Mononuclear cell (primary cell): ENCODE measurements around the gene SBNO1. TPM values are rescaled to one million over a fixed set of nuclear protein-coding genes. Genes with fewer than 3 reads are reported as not detected.
A peak's percentile ranks its signal among the peaks of the same experiment; 100 is the strongest.
"Not testable (repeated sequence)": the region's sequence is repeated elsewhere in the genome, so short reads cannot be mapped to it uniquely, and the experiment has no call there.

Experiments used
- H3K27me3 ChIP-seq: 2 replicates; pipeline ENCODE4 v1.6.0; 2011; ENCODE audit warnings: low read length, control low read depth; ENCODE audit not compliant: insufficient read depth
- H3K4me1 ChIP-seq: 2 replicates; pipeline ENCODE4 v1.5.1; 2011; ENCODE audit warnings: mild to moderate bottlenecking, low read length, control low read depth; ENCODE audit not compliant: insufficient read depth
- H3K4me3 ChIP-seq: 2 replicates; pipeline ENCODE4 v1.5.1; 2011; ENCODE audit warnings: mild to moderate bottlenecking, low read length, moderate library complexity
- H3K9me3 ChIP-seq: 2 replicates; pipeline ENCODE4 v1.5.1; 2011; ENCODE audit warnings: low read depth, mild to moderate bottlenecking, control low read depth, low read length
- total RNA-seq: library from RNA; depleted of rRNA; stranded (reverse); fragments of >200 nt; gene quantifications from one replicate; pipeline ENCODE4 v1.2.3, GENCODE V29; 2012

Gene SBNO1
- total RNA-seq, 1 donor, result 43.6 TPM

DNA sequence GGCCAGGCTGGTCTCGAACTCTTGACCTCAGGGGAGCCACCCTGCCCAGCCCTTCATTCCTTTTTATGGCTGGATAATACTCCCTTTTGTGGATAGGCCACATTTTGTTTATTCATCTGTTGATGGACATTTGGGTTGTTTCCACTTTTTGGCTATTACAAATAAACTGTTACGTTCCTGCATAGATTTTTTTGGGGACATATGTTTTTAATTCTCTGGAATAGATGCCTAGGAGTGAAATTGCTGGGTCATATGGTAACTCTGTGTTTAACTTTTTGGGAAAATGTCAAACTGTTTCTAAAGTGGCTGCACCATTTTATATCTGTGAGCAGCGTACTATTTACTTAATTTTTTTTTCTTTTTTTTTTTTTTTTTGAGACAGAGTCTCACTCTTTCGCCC is 29.1 kb upstream of the SBNO1 start:
- Histone ChIP-seq H3K4me1 (peaks cover 34% of the 10 kb centered on the region), H3K27me3 (no peaks in the 10 kb centered on the region), H3K4me3 (no peak overlapping the region), H3K9me3 (no peaks in the 10 kb centered on the region)

GRCh38 chr12:123391546-123392343 is 27.1 kb upstream of the SBNO1 start:
- no peak overlapping the region for H3K4me3 ChIP-seq
- H3K27me3 ChIP-seq, result no peaks in the 10 kb centered on the region
- no peaks in the 10 kb centered on the region for H3K9me3 ChIP-seq
- H3K4me1 ChIP-seq, result peaks cover 45% of the 10 kb centered on the region

GRCh38 chr12:123390498-123391426 is 26.1 kb upstream of the SBNO1 start:
- H3K9me3 ChIP-seq, result no peaks in the 10 kb centered on the region
- H3K27me3 ChIP-seq, result no peaks in the 10 kb centered on the region
- H3K4me1 ChIP-seq, result peaks cover 45% of the 10 kb centered on the region
- no peak overlapping the region for H3K4me3 ChIP-seq

DNA sequence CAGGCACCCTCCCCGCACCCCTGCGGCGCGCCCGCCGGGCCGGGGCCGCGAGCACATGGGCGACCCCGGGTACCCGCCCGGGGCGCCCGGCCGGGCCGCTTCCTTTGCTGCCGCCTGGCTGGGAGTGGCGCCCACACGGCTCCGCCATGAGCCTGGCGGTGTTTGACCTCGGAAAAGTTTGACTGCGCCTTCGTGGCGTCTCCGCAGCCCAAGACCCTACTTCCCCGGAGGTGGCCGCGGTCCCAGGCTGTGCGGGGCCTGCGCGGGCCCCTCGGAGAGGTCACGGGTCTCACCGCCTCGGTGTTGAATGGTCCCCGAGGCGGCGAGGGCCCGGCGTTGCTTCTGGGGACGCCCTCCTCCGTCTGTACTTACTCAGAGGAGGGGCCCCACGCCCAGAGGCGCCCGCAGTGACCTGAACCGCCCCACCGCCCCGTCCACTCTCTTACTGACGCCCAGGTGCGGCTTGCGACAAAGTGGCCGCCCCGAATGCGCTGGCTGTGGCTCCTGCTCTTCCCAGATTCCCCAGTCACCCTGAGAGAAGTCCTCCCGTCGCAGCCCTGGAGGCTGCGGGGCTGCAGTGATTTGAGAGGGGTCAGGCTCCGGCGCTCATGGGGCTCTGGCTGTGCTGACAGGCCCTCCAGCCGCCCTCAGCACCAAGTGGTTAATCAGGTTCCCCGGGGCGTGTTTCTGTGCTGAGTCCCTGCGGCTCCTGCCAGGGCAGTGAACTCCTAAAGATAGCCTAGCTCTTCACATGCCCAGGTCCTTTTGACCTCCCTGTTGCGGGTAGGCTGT is 25.1 kb upstream of the SBNO1 start:
- no peaks in the 10 kb centered on the region for H3K27me3 ChIP-seq
- H3K4me1 ChIP-seq, result peaks cover 48% of the 10 kb centered on the region
- peak overlapping the region; percentile 54 for H3K4me3 ChIP-seq
- H3K9me3 ChIP-seq, result no peaks in the 10 kb centered on the region

DNA sequence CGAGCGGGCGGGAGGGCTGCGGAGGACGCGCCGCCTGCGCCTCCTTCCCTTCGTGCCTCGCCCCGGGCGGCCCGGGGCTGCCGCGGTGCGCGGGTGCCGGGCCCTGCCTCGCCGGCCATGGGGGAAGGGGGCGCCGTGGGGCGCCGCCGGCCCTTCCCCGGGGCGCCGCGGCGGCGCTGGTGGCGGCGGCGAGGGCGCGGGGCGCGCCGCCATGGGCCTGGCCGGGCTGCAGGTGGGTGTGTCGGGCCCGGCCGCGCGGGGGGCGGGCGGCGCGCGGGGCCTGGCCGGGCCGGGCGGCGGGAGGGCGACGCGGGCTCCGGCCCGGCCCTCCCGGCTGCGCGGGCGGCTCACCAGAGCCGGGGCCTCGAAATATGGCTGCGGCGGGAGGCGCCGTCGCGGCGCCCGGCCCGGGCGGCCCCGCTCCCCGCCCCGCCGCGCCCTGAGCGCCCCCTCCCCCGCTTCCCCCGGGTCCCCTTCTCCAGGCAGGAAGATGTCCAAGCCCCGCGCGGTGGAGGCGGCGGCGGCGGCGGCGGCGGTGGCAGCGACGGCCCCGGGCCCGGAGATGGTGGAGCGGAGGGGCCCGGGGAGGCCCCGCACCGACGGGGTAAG is 24.4 kb upstream of the SBNO1 start:
- Histone ChIP-seq H3K9me3 (no peaks in the 10 kb centered on the region), H3K4me3 (peak overlapping the region; percentile 54), H3K4me1 (peaks cover 53% of the 10 kb centered on the region), H3K27me3 (no peaks in the 10 kb centered on the region)

DNA sequence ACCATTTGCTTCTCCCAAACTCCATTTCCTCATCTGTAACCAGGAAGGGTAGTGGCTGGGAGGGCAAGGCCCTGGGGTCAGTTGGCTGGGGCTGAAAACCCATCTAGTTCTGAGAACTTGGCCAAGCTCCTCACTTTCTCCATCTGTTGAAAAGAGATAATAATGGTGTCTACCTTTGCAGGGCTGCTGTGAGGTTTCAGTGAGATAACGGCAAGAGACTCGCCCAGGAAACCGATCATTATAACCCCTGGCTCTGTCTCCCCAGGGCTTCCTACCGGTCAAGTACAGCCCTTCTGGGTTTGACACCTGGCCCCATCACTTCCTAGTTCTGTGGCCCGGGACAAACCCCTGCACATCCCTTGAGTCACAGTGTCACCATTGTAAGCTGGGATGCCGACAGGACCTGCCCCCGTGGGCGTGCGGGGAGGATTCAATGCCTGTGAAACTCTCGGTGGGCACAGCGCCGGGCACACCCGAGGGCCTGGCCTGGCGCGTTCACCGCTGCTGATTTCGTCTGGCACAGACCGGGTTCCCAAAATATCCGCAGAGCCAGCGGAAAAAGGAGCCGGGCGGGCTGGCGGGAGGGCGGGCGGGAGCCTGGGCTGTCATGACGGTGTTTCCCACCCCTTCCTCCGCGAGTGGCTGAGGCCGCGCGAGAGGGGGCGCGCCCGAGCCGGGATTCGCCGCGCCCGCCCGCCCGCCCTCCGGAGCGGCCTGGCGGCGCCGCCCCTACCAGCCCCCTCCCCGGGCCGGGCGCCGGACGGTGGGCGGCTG is 23.7 kb upstream of the SBNO1 start:
- Histone ChIP-seq H3K27me3 (no peaks in the 10 kb centered on the region), H3K9me3 (no peaks in the 10 kb centered on the region), H3K4me3 (peak overlapping the region; percentile 68), H3K4me1 (peaks cover 55% of the 10 kb centered on the region)

DNA sequence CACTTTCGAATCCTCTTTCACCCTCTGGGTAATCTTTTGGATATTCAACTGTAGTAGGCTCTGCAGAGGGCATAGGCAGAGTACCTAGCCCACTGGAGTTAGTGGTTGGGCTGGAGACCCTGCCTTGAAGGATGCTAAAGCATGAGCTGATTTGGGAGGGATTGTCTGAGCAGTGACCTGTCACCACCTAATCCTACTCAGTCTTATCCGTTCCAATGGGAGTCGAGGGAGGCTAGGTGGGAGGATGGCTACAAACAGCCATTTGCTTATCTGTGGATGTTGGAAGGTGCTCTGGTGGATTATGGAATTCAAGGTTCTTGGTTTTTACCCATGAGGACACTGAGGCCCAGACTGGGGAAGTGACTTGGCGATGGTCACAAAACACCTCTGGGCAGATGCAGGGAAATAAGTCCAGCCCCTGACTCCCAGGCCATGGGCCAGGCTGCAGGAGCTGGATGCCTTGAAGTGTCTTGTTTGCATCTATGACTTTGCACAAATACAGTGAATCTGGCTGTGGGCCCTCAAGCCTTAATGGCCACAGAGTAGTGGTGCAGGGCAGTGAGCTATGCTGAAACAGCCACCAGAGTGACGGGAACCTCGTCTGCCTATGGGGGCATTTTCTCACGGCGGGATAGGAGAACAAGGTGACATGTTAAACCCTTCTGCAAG is 23.0 kb upstream of the SBNO1 start:
- no peaks in the 10 kb centered on the region for H3K27me3 ChIP-seq
- peak overlapping the region; percentile 68 for H3K4me3 ChIP-seq
- H3K9me3 ChIP-seq, result no peaks in the 10 kb centered on the region
- peaks cover 55% of the 10 kb centered on the region for H3K4me1 ChIP-seq

- H3K27me3 ChIP-seq, H3K4me3 ChIP-seq, H3K9me3 ChIP-seq: not testable (repeated sequence)
- peaks cover 35% of the 10 kb centered on the region for H3K4me1 ChIP-seq
These were observed 20.9 kb upstream of the SBNO1 start for GRCh38 chr12:123385536-123385935.

GRCh38 chr12:123384994-123385376 is 20.3 kb upstream of the SBNO1 start:
- no peaks in the 10 kb centered on the region for H3K27me3 ChIP-seq
- H3K9me3 ChIP-seq, result no peaks in the 10 kb centered on the region
- H3K4me3 ChIP-seq, result no peak overlapping the region
- peaks cover 29% of the 10 kb centered on the region for H3K4me1 ChIP-seq

DNA sequence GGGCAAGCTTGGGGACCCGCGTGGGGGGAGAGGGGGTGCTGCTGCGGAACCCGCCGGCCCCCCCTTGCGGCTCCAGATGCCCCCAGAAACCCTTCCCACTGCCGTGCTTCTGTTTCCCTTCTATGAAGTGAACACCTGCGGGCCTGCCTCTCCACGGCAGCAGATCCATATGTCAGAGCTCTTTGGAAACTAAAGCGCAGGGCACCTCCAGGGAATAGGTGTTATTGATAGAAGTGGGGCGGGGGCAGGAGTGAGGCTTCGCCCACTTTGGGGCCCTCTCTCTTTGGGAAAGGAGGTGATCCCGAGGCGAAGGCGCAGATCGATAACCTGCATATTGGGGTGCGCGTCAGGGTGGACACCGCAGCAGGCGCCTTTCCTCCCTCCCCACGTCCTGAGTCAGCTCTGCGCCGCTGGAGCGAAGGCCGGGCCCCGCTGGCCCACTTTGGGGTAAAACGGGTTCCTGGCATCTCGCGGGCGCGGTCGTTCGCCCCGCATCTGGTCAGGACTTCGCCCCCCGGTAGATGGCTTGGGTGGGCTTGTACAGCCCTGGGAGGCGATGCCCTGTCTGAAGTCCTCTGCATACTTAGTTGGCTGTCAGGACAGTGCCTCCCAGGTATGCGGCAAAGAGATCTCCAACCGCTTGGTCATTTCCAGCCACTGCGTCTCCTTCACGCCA is 19.8 kb upstream of the SBNO1 start:
- Histone ChIP-seq H3K27me3 (no peaks in the 10 kb centered on the region), H3K4me3 (peak overlapping the region; percentile 60), H3K9me3 (no peaks in the 10 kb centered on the region), H3K4me1 (peaks cover 24% of the 10 kb centered on the region)

DNA sequence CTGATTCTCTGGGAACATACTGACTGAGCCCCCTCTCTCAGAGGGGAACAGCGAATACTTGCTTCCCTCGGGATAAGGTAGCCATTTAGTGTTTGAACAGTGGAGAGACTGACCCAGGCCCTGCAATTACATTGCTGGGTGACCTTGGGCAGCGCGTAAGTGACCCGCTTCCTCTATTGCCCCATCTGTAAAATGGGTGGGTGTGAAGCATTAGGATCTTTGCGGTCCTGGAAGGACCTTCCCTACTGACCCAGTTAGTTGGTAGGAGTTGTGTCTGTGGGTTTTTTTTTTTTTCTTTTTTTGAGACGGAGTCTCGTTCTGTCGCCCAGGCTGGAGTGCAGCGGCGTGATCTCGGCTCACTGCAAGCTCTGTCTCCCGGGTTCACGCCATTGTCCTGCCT is 18.0 kb upstream of the SBNO1 start:
- H3K4me1 ChIP-seq, result peaks cover 19% of the 10 kb centered on the region

GRCh38 chr12:123379391-123379790 is 14.7 kb upstream of the SBNO1 start:
- H3K4me3 ChIP-seq, result no peak overlapping the region
- H3K9me3 ChIP-seq, result no peaks in the 10 kb centered on the region
- H3K4me1 ChIP-seq, result peaks cover 6% of the 10 kb centered on the region
- no peaks in the 10 kb centered on the region for H3K27me3 ChIP-seq

More for the DNA sequence above, 18.0 kb upstream of the SBNO1 start:
- Histone ChIP-seq H3K27me3 (no peaks in the 10 kb centered on the region), H3K4me3 (no peak overlapping the region), H3K9me3 (no peaks in the 10 kb centered on the region)

GRCh38 chr12:123372415-123372814 is 7.8 kb upstream of the SBNO1 start:
- not testable (repeated sequence) for H3K4me3 ChIP-seq, H3K27me3 ChIP-seq, H3K9me3 ChIP-seq, H3K4me1 ChIP-seq
